GM19099 (cell line): ENCODE data around the gene ABCF2.

Experiments used
- POLR2A ChIP-seq: IDR thresholded peaks from 3 replicates; pipeline ENCODE4 v1.6.1; 2011; ENCODE audit warnings: low read depth; ENCODE audit not compliant: insufficient read length; ENCODE audit errors: extremely low read depth

The ABCF2 gene

GRCh38 chr7:151172273-151173141, 54.5 kb downstream of the ABCF2 start:
- no peak for TF ChIP-seq POLR2A

- TF ChIP-seq POLR2A: no peak
Measured at GRCh38 chr7:151168787-151169162, 58.2 kb downstream of the ABCF2 start.

- TF ChIP-seq POLR2A: no peak
Measured at GRCh38 chr7:151168003-151168786, 58.8 kb downstream of the ABCF2 start.

- no peak for TF ChIP-seq POLR2A
Measured at GRCh38 chr7:151167197-151167961, 59.6 kb downstream of the ABCF2 start, which contains the start of gene GBX1. TSS of gene GBX1 (minus strand) at chr7:151167694. CDS start at chr7:151167548, 146 bp downstream.

GRCh38 chr7:151166629-151167196, 60.3 kb downstream of the ABCF2 start:
- TF ChIP-seq POLR2A: no peak
